CD14-positive monocyte (primary cell): ENCODE data around the gene ARMC7. TPM values are rescaled to one million over a fixed set of nuclear protein-coding genes. Genes with fewer than 3 reads are reported as not detected.

Experiments
- DNase-seq, 3 donors: peaks; one replicate each; pipeline ENCODE4 v3.0.0-alpha.2; 2011 to 2022
- H2AFZ ChIP-seq: 2 replicates; pipeline ENCODE4 v1.6.0; 2012; ENCODE audit warnings: mild to moderate bottlenecking, low read depth, low read length, inconsistent platforms; ENCODE audit not compliant: insufficient read depth, poor library complexity, severe bottlenecking
- H3K27ac ChIP-seq, 2 donors: 1 replicate in 1 of 2; 2 replicates in 1 of 2; pipeline ENCODE4 v1.5.1; 2012 to 2013; ENCODE audit warnings: low read length in 2 of 2, control low read depth in 1 of 2, inconsistent platforms in 1 of 2, low read depth in 1 of 2, mild to moderate bottlenecking in 1 of 2
- H3K27me3 ChIP-seq, 2 donors: one replicate each; pipeline versions ENCODE4 v1.6.0 to v1.6.1; 2011 to 2013; ENCODE audit warnings: low read length in 2 of 2; ENCODE audit not compliant: control insufficient read depth in 2 of 2, insufficient read depth in 2 of 2
- H3K36me3 ChIP-seq, 2 donors: replicated peaks in 1 of 2; 1 replicate in 1 of 2; 2 replicates in 1 of 2; pipeline versions ENCODE4 v1.5.1 to v1.6.1; 2012 to 2013; ENCODE audit warnings: low read length in 2 of 2, control low read depth in 1 of 2, inconsistent platforms in 1 of 2, mild to moderate bottlenecking in 1 of 2; ENCODE audit not compliant: insufficient read depth in 2 of 2, control insufficient read depth in 1 of 2
- H3K4me1 ChIP-seq, 2 donors: 1 replicate in 1 of 2; 2 replicates in 1 of 2; pipeline versions ENCODE4 v1.5.1 to v1.6.1; 2012 to 2013; ENCODE audit warnings: low read length in 2 of 2, control low read depth in 1 of 2, inconsistent platforms in 1 of 2, mild to moderate bottlenecking in 1 of 2, moderate library complexity in 1 of 2; ENCODE audit not compliant: insufficient read depth in 2 of 2, control insufficient read depth in 1 of 2
- H3K4me2 ChIP-seq: replicated peaks from 2 replicates; pipeline ENCODE3; 2012; ENCODE audit warnings: low read length, moderate library complexity, mild to moderate bottlenecking; ENCODE audit not compliant: poor library complexity, severe bottlenecking; ENCODE audit errors: extremely low read depth
- H3K4me3 ChIP-seq, 3 experiments: fragments of 200-600 bp in 1 of 3; sonication (generic) in 1 of 3; replicated peaks in 1 of 3; 1 replicate in 2 of 3; 2 replicates in 1 of 3; pipeline ENCODE4 v1.5.1; 2011 to 2013; ENCODE audit warnings: low read length in 3 of 3, mild to moderate bottlenecking in 3 of 3, control low read depth in 2 of 3, low read depth in 2 of 3, inconsistent platforms in 1 of 3, moderate library complexity in 1 of 3
- H3K79me2 ChIP-seq: 2 replicates; pipeline ENCODE4 v1.6.0; 2012; ENCODE audit warnings: mild to moderate bottlenecking, control low read depth, inconsistent platforms, low read length, moderate library complexity; ENCODE audit not compliant: insufficient read depth
- H3K9ac ChIP-seq: 2 replicates; pipeline ENCODE4 v1.6.0; 2017; ENCODE audit warnings: low read length, mild to moderate bottlenecking; ENCODE audit not compliant: insufficient read depth, poor library complexity, severe bottlenecking
- H3K9me3 ChIP-seq, 2 donors: replicated peaks in 1 of 2; 1 replicate in 1 of 2; 2 replicates in 1 of 2; pipeline versions ENCODE4 v1.5.1 to v1.6.1; 2012 to 2013; ENCODE audit warnings: low read length in 2 of 2, control low read depth in 1 of 2; ENCODE audit not compliant: control insufficient read depth in 1 of 2, insufficient read depth in 1 of 2
- H4K20me1 ChIP-seq: 2 replicates; pipeline ENCODE4 v1.6.0; 2012; ENCODE audit warnings: mild to moderate bottlenecking, low read length, control low read depth, moderate library complexity; ENCODE audit not compliant: insufficient read depth
- H3K27ac Mint-ChIP-seq, 7 donors: one replicate each; pipeline ENCODE4 v1.8.0; 2020; ENCODE audit warnings: mild to moderate bottlenecking in 7 of 7, mixed read lengths in 7 of 7, moderate library complexity in 6 of 7, inconsistent platforms in 2 of 7
- H3K27me3 Mint-ChIP-seq, 3 donors: one replicate each; pipeline ENCODE4 v1.8.0; 2021 to 2022; ENCODE audit warnings: low read depth in 3 of 3, mild to moderate bottlenecking in 3 of 3, mixed read lengths in 3 of 3, moderate library complexity in 3 of 3, inconsistent platforms in 1 of 3
- H3K36me3 Mint-ChIP-seq, 2 donors: one replicate each; pipeline ENCODE4 v1.8.0; 2020; ENCODE audit warnings: mixed read lengths in 2 of 2, inconsistent platforms in 1 of 2, mild to moderate bottlenecking in 1 of 2
- H3K4me1 Mint-ChIP-seq: one replicate; pipeline ENCODE4 v1.8.0; 2020; ENCODE audit warnings: mild to moderate bottlenecking, mixed read lengths
- H3K4me3 Mint-ChIP-seq, 2 donors: one replicate each; pipeline ENCODE4 v1.8.0; 2020; ENCODE audit warnings: mild to moderate bottlenecking in 2 of 2, mixed read lengths in 2 of 2, moderate library complexity in 1 of 2
- H3K9me3 Mint-ChIP-seq, 7 donors: one replicate each; pipeline ENCODE4 v1.8.0; 2020 to 2022; ENCODE audit warnings: mixed read lengths in 7 of 7, mild to moderate bottlenecking in 6 of 7, moderate library complexity in 6 of 7, inconsistent platforms in 2 of 7
- WGBS: methylation state at CpG from one replicate; pipeline ENCODE4 v1.1.5; 2013; ENCODE audit warnings: missing lambda C conversion rate; ENCODE audit not compliant: insufficient coverage; 5-methylcytosine and 5-hydroxymethylcytosine counted together
- intact Hi-C, 2 donors: fragments of 100-400 bp; cut with micrococcal nuclease; formaldehyde crosslinking; loops; one replicate each; pipeline versions ENCODE4 v1.15.0 to v1.15.1; 2023
- polyA plus RNA-seq, 3 donors: library from polyadenylated mRNA; depleted of rRNA in 1 of 3; unstranded in 2 of 3; stranded (reverse) in 1 of 3; fragments of 300-500 nt in 2 of 3; fragments of >200 nt in 1 of 3; fragmentation: Illumina TruSeq in 2 of 3; gene quantifications; 1 replicate in 2 of 3; 2 replicates in 1 of 3; pipeline ENCODE4 v1.2.3, GENCODE V29; 2012 to 2021
- TF ChIP-seq, protein P1 (sequence below): fragments of 200-600 bp; IDR thresholded peaks from one replicate; pipeline ENCODE4 v1.8.0; 2022; ENCODE audit warnings: antibody characterized with exemption, mild to moderate bottlenecking

Gene ARMC7
- polyA plus RNA-seq, 3 donors = 1.3 to 11.8 (median 2.1) TPM

DNA sequence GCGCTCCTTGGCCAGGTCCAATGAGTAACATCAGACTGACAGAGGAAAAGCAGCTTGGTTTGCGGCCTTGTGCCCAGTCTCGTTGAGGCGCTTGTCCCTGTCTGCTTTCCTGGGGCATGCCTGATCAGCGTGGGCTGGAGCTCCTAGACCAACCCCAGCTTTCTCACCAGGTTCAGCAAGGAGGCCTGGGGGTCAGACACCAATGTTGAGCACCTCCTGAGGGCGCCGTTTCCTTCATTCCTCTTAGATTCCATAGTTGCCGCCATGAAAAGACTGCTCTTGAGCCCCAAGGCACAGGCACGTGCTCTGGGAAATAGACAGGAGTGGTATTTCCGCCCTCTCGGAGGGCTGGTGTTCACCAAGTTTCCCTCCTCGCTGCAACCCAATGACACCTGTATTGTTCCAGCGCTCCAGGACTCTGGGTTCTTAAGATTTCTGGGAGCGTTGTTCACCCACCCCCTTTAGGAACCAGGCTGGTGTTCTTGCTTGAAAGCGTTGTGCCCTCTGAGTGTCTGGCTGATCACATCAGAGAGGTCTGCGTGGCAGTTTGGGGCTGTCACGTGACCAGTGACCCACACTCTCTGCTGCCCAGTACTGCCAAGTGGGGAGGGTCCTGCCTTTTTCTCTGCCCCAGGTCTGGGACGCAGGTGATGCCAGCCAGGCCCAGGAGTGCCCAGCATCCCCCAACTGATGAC is 44.8 kb upstream of the ARMC7 start:
- Mint-ChIP-seq H3K4me1 (peaks cover 12% of the 10 kb centered on the region), H3K36me3 (peaks cover 48 to 54% of the 10 kb centered on the region in 2 donors), H3K9me3 (no peaks in the 10 kb centered on the region), H3K4me3 (no peak overlapping the region), H3K27me3 (peaks cover 0 to 3% (median 1%) of the 10 kb centered on the region in 3 donors), H3K27ac (no peak overlapping the region)
- DNase-seq = no peak
- TF ChIP-seq, protein P1, sequence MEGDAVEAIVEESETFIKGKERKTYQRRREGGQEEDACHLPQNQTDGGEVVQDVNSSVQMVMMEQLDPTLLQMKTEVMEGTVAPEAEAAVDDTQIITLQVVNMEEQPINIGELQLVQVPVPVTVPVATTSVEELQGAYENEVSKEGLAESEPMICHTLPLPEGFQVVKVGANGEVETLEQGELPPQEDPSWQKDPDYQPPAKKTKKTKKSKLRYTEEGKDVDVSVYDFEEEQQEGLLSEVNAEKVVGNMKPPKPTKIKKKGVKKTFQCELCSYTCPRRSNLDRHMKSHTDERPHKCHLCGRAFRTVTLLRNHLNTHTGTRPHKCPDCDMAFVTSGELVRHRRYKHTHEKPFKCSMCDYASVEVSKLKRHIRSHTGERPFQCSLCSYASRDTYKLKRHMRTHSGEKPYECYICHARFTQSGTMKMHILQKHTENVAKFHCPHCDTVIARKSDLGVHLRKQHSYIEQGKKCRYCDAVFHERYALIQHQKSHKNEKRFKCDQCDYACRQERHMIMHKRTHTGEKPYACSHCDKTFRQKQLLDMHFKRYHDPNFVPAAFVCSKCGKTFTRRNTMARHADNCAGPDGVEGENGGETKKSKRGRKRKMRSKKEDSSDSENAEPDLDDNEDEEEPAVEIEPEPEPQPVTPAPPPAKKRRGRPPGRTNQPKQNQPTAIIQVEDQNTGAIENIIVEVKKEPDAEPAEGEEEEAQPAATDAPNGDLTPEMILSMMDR = no peak
- no peak overlapping the region for H3K27ac ChIP-seq
- H3K9ac ChIP-seq = no peak overlapping the region
- intact Hi-C loops = no loop called here
- H3K36me3 ChIP-seq = peaks cover 38 to 53% of the 10 kb centered on the region in 2 donors
- H3K79me2 ChIP-seq = no peaks in the 10 kb centered on the region
- peaks cover 7 to 9% of the 10 kb centered on the region in 2 donors for H3K4me1 ChIP-seq
- no peak overlapping the region for H3K4me2 ChIP-seq
- H3K4me3 ChIP-seq = no peak overlapping the region
- WGBS = 97% methylated on average over 14 of the region's 18 CpGs
- no peak overlapping the region for H2AFZ ChIP-seq
- no peaks in the 10 kb centered on the region for H4K20me1 ChIP-seq
- H3K9me3 ChIP-seq = no peaks in the 10 kb centered on the region
- no peaks in the 10 kb centered on the region for H3K27me3 ChIP-seq

DNA sequence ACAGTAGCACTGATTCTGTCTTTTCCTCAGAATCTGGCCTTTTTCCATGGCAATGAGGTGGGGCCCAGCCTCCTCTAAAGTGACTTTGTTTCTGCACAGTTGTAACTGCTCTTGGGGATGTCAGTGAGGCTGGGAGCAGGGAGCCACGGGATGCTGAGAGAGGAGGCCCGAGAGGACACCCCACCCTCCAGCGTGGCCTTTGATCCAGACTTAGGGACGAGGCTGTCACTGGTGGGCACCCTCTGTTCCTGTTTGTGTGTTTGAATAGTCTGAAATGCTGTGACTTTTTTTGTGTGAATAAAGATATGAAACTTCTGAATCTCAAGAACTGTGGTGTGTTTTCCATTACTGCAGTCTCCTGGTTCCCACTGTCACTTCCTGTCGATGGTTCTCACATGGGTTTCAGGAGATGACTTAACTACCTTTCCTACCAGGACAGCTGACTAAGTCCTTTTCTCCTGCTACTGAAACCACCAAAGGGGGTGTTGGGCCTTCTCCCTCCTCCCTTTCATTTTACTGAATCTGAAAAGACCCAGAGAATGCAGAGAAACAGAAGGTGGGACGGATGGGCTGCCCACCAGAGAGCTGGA is 44.1 kb upstream of the ARMC7 start:
- peaks cover 37 to 47% of the 10 kb centered on the region in 2 donors for H3K36me3 ChIP-seq
- H3K9ac ChIP-seq = no peak overlapping the region
- peak overlapping the region in 2 of 7 donors; percentile 18 to 54 for H3K27ac Mint-ChIP-seq
- no peak for DNase-seq
- H3K4me3 ChIP-seq = no peak overlapping the region
- no peak overlapping the region for H3K27ac ChIP-seq
- peaks cover 0 to 3% (median 1%) of the 10 kb centered on the region in 3 donors for H3K27me3 Mint-ChIP-seq
- no peak overlapping the region for H3K4me2 ChIP-seq
- H3K9me3 ChIP-seq = no peaks in the 10 kb centered on the region
- H3K4me3 Mint-ChIP-seq = no peak overlapping the region
- no peaks in the 10 kb centered on the region for H3K79me2 ChIP-seq
- intact Hi-C loops = no loop called here
- peaks cover 7 to 9% of the 10 kb centered on the region in 2 donors for H3K4me1 ChIP-seq
- H3K27me3 ChIP-seq = no peaks in the 10 kb centered on the region
- H2AFZ ChIP-seq = no peak overlapping the region
- peaks cover 12% of the 10 kb centered on the region for H3K4me1 Mint-ChIP-seq
- H3K9me3 Mint-ChIP-seq = no peaks in the 10 kb centered on the region
- TF ChIP-seq, protein P1 = no peak
- WGBS = 54% methylated on average over 5 of the region's 6 CpGs
- no peaks in the 10 kb centered on the region for H4K20me1 ChIP-seq
- H3K36me3 Mint-ChIP-seq = peaks cover 44 to 48% of the 10 kb centered on the region in 2 donors
